H1 (cell line): Measurements from ENCODE around the gene TRAF3IP1. TPM values are rescaled to one million over a fixed set of nuclear protein-coding genes. Genes with fewer than 3 reads are reported as not detected.

ENCODE experiments used
- CTCF ChIA-PET: fragments of 300-600 bp; sonication (Branson Sonifier 250); formaldehyde crosslinking; loops from one replicate; lab custom pipeline; 2021; ENCODE audit not compliant: partially characterized antibody; lab: Charles Lee
- POLR2A ChIA-PET: fragments of 300-600 bp; sonication (Branson Sonifier 250); formaldehyde crosslinking; loops from one replicate; lab custom pipeline; 2021; ENCODE audit warnings: inconsistent platforms; ENCODE audit not compliant: partially characterized antibody; lab: Charles Lee
- DNase-seq, 2 experiments: peaks; one replicate each; pipeline versions ENCODE4 v3.0.0 to v3.0.0-alpha.2; 2010 to 2022; ENCODE audit warnings: low spot score in 2 of 2, low read depth in 1 of 2, mixed read lengths in 1 of 2
- FAIRE-seq: peaks from 2 replicates; lab custom pipeline; 2011; peaks lifted over from hg19 to GRCh38; lab: Jason Lieb, UNC
- H2AFZ ChIP-seq: 2 replicates; pipeline ENCODE4 v1.8.1; 2012; ENCODE audit warnings: low read length, inconsistent platforms
- H2AK5ac ChIP-seq: 2 replicates; pipeline ENCODE4 v1.6.1; 2013; ENCODE audit warnings: low read depth, low read length
- H2BK120ac ChIP-seq: replicated peaks from 2 replicates; pipeline ENCODE3; 2013; ENCODE audit warnings: low read depth, low read length, inconsistent platforms
- H2BK12ac ChIP-seq: 2 replicates; pipeline ENCODE4 v1.6.1; 2013; ENCODE audit warnings: low read depth, low read length
- H2BK15ac ChIP-seq: 2 replicates; pipeline ENCODE4 v1.6.1; 2013; ENCODE audit warnings: low read length
- H2BK20ac ChIP-seq: 2 replicates; pipeline ENCODE4 v1.6.1; 2013; ENCODE audit warnings: low read length
- H2BK5ac ChIP-seq: 2 replicates; pipeline ENCODE4 v1.6.1; 2013; ENCODE audit warnings: low read depth, low read length
- H3K14ac ChIP-seq: 2 replicates; pipeline ENCODE4 v1.6.1; 2013; ENCODE audit warnings: inconsistent platforms; ENCODE audit not compliant: insufficient read length
- H3K18ac ChIP-seq: 2 replicates; pipeline ENCODE4 v1.6.1; 2013; ENCODE audit warnings: low read length; ENCODE audit errors: extremely low read depth
- H3K23ac ChIP-seq: 2 replicates; pipeline ENCODE4 v1.6.1; 2013; ENCODE audit warnings: inconsistent platforms; ENCODE audit not compliant: insufficient read length
- H3K23me2 ChIP-seq: 2 replicates; pipeline ENCODE4 v1.6.1; 2013; ENCODE audit warnings: low read depth, low read length
- H3K27ac ChIP-seq: 2 replicates; pipeline ENCODE4 v1.6.1; 2011; ENCODE audit warnings: low read depth, low read length, inconsistent platforms
- H3K27me3 ChIP-seq, 4 experiments: replicated peaks in 1 of 4; 1 replicate in 1 of 4; 2 replicates in 3 of 4; pipeline versions ENCODE4 v1.6.1 to v1.8.1; 2011 to 2013; ENCODE audit warnings: low read length in 3 of 4, mild to moderate bottlenecking in 3 of 4, inconsistent platforms in 2 of 4, mixed read lengths in 2 of 4, moderate library complexity in 1 of 4; ENCODE audit not compliant: control insufficient read depth in 3 of 4, insufficient read depth in 3 of 4; ENCODE audit errors: extremely low read depth in 1 of 4
- H3K36me3 ChIP-seq, 4 experiments: 2 replicates each; pipeline versions ENCODE4 v1.6.1 to v1.8.1; 2011 to 2013; ENCODE audit warnings: mild to moderate bottlenecking in 4 of 4, low read length in 3 of 4, moderate library complexity in 2 of 4, control low read depth in 1 of 4, inconsistent platforms in 1 of 4; ENCODE audit not compliant: insufficient read depth in 4 of 4, control insufficient read depth in 2 of 4
- H3K4ac ChIP-seq: replicated peaks from 2 replicates; pipeline ENCODE3; 2013; ENCODE audit warnings: low read length, low read depth, mixed read lengths, inconsistent platforms; ENCODE audit not compliant: insufficient read length
- H3K4me1 ChIP-seq, 4 experiments: replicated peaks in 1 of 4; 1 replicate in 1 of 4; 2 replicates in 3 of 4; pipeline versions ENCODE4 v1.6.1 to v1.8.1; 2011 to 2013; ENCODE audit warnings: low read length in 3 of 4, inconsistent platforms in 2 of 4, mixed read lengths in 1 of 4; ENCODE audit not compliant: insufficient read depth in 4 of 4, control insufficient read depth in 3 of 4
- H3K4me2 ChIP-seq, 2 experiments: 2 replicates each; pipeline versions ENCODE4 v1.6.1 to v1.8.1; 2011 to 2013; ENCODE audit warnings: low read depth in 2 of 2, low read length in 2 of 2, control low read depth in 1 of 2, inconsistent platforms in 1 of 2, mild to moderate bottlenecking in 1 of 2; ENCODE audit not compliant: insufficient read depth in 1 of 2
- H3K4me3 ChIP-seq, 4 experiments: fragments of 200-600, 300-600 bp in 1 of 4; sonication (generic), shearing (Covaris generic), sonication (Bioruptor Twin) in 1 of 4; 2 replicates each; pipeline versions ENCODE4 v1.5.1 to v1.8.1; 2011 to 2016; ENCODE audit warnings: low read length in 4 of 4, low read depth in 3 of 4, control low read depth in 2 of 4, inconsistent platforms in 2 of 4, mild to moderate bottlenecking in 2 of 4, mixed read lengths in 1 of 4, moderate library complexity in 1 of 4; ENCODE audit not compliant: insufficient read depth in 2 of 4; ENCODE audit errors: extremely low read depth in 1 of 4
- H3K56ac ChIP-seq: replicated peaks from 2 replicates; pipeline ENCODE3; 2013; ENCODE audit warnings: low read depth, mild to moderate bottlenecking, mixed read lengths, low read length, inconsistent platforms; ENCODE audit not compliant: insufficient read length
- H3K79me1 ChIP-seq: 2 replicates; pipeline ENCODE4 v1.6.1; 2013; ENCODE audit warnings: low read depth, low read length, control low read depth
- H3K79me2 ChIP-seq, 2 experiments: 2 replicates each; pipeline versions ENCODE4 v1.6.1 to v1.8.1; 2012 to 2013; ENCODE audit warnings: low read length in 2 of 2, mild to moderate bottlenecking in 2 of 2, inconsistent platforms in 1 of 2; ENCODE audit not compliant: insufficient read depth in 2 of 2, control insufficient read depth in 1 of 2
- H3K9ac ChIP-seq, 4 experiments: replicated peaks in 1 of 4; 1 replicate in 1 of 4; 2 replicates in 3 of 4; pipeline versions ENCODE4 v1.6.1 to v1.8.1; 2011 to 2013; ENCODE audit warnings: low read depth in 3 of 4, low read length in 3 of 4, control low read depth in 2 of 4, mild to moderate bottlenecking in 2 of 4, moderate library complexity in 2 of 4, inconsistent platforms in 1 of 4; ENCODE audit errors: extremely low read depth in 1 of 4
- H3K9me3 ChIP-seq, 2 experiments: 2 replicates each; pipeline versions ENCODE4 v1.6.1 to v1.8.1; 2012 to 2013; ENCODE audit warnings: mild to moderate bottlenecking in 2 of 2, moderate library complexity in 2 of 2, control low read depth in 1 of 2, inconsistent platforms in 1 of 2, low read depth in 1 of 2, low read length in 1 of 2, mixed read lengths in 1 of 2; ENCODE audit not compliant: insufficient read depth in 2 of 2
- H4K20me1 ChIP-seq, 2 experiments: replicated peaks in 1 of 2; 2 replicates each; pipeline versions ENCODE3 to v1.8.1; 2011 to 2013; ENCODE audit warnings: inconsistent platforms in 2 of 2, low read length in 2 of 2, mild to moderate bottlenecking in 1 of 2; ENCODE audit not compliant: insufficient read depth in 2 of 2, control insufficient read depth in 1 of 2
- H4K5ac ChIP-seq: 2 replicates; pipeline ENCODE4 v1.6.1; 2013; ENCODE audit warnings: low read length, low read depth, mixed read lengths, inconsistent platforms; ENCODE audit not compliant: insufficient read length
- H4K8ac ChIP-seq: 2 replicates; pipeline ENCODE4 v1.8.0; 2013; ENCODE audit warnings: mild to moderate bottlenecking, moderate library complexity, low read length, inconsistent platforms; ENCODE audit not compliant: insufficient read depth; ENCODE audit errors: extremely low read depth
- H4K91ac ChIP-seq: replicated peaks from 2 replicates; pipeline ENCODE3; 2013; ENCODE audit warnings: low read length, mixed read lengths, inconsistent platforms; ENCODE audit not compliant: insufficient read length
- BACH1 ChIP-seq: IDR thresholded peaks from 2 replicates; pipeline ENCODE4 v1.6.1; 2012; ENCODE audit warnings: low read length, improper control_type of control experiment
- BCL11A ChIP-seq, 2 experiments: IDR thresholded peaks; one replicate each; pipeline ENCODE4 v1.6.1; 2011; ENCODE audit warnings: low read depth in 2 of 2, low read length in 2 of 2, mild to moderate bottlenecking in 2 of 2
- CBX8 ChIP-seq: fragments of 300-800, 300-1000 bp; sonication (generic); IDR thresholded peaks from 2 replicates; pipeline ENCODE4 v1.7.1; 2016; ENCODE audit warnings: low read depth, low read length, borderline replicate concordance
- HDAC6 ChIP-seq: IDR thresholded peaks from one replicate; pipeline ENCODE4 v1.7.1; 2012; ENCODE audit warnings: low read depth, mild to moderate bottlenecking, inconsistent platforms, low read length, moderate library complexity
- KDM1A ChIP-seq: fragments of 200-600, 300-600 bp; sonication (generic); IDR thresholded peaks from 2 replicates; pipeline ENCODE4 v1.7.1; 2016; ENCODE audit warnings: mild to moderate bottlenecking, low read length, borderline replicate concordance
- NANOG ChIP-seq: IDR thresholded peaks from 2 replicates; pipeline ENCODE4 v1.6.1; 2011; ENCODE audit warnings: low read length, low read depth, mild to moderate bottlenecking, inconsistent platforms; ENCODE audit not compliant: insufficient read depth, poor library complexity, severe bottlenecking
- SIX5 ChIP-seq: IDR thresholded peaks from 2 replicates; pipeline ENCODE4 v1.6.1; 2011; ENCODE audit warnings: mild to moderate bottlenecking, low read depth, low read length
- TBP ChIP-seq: IDR thresholded peaks from 2 replicates; pipeline ENCODE4 v1.6.1; 2011; ENCODE audit warnings: low read depth, low read length, improper control_type of control experiment
- TEAD4 ChIP-seq: IDR thresholded peaks from 2 replicates; pipeline ENCODE4 v1.6.1; 2012; ENCODE audit warnings: low read depth, low read length, inconsistent platforms, mixed read lengths
- YY1 ChIP-seq: IDR thresholded peaks from 2 replicates; pipeline ENCODE4 v1.6.1; 2011; ENCODE audit warnings: low read depth, mild to moderate bottlenecking, low read length
- WGBS, 2 experiments: shearing (Covaris generic) in 1 of 2; methylation state at CpG; one replicate each; pipeline versions ENCODE4 v1.1.6 to v1.1.7; 2013 to 2015; ENCODE audit warnings: low lambda C conversion rate in 2 of 2, mixed read lengths in 2 of 2, inconsistent platforms in 1 of 2, low coverage in 1 of 2, missing lambda C conversion rate in 1 of 2; ENCODE audit not compliant: insufficient replicate concordance in 2 of 2, insufficient coverage in 1 of 2, insufficient read length in 1 of 2; ENCODE audit errors: extremely low coverage in 1 of 2, missing lambda C conversion rate in 1 of 2; 5-methylcytosine and 5-hydroxymethylcytosine counted together
- polyA plus RNA-seq, 7 experiments: library from polyadenylated mRNA; depleted of rRNA in 3 of 7; stranded (reverse) in 5 of 7; unstranded in 2 of 7; fragments of >200 nt in 5 of 7; fragments of 200-250 nt in 2 of 7; gene quantifications; 1 replicate in 5 of 7; 2 replicates in 1 of 7; 4 replicates in 1 of 7; pipeline versions ENCODE4 v1.2.1 to v1.2.3, GENCODE V29; 2011 to 2013; ENCODE audit warnings: missing spikeins in 2 of 7, mixed read lengths in 2 of 7
- total RNA-seq: library from RNA; stranded (reverse); fragmentation: NEBNext Ultra II Directional; extraction: Animal tissue kit (Norgen Biotek cat#: 25700); gene quantifications from 2 replicates; pipeline ENCODE4 v1.2.1, GENCODE V29; 2021
- TF ChIP-seq, protein P1 (sequence below): IDR thresholded peaks from 2 replicates; pipeline ENCODE4 v1.6.1; 2012; ENCODE audit warnings: low read length, inconsistent platforms

The TRAF3IP1 gene
- total and polyA plus RNA-seq, 2 of the 8 experiments (the other 6 are each of a cell fraction or from before 2014, with no cell fraction given): 2.3 to 17.5 TPM

DNA sequence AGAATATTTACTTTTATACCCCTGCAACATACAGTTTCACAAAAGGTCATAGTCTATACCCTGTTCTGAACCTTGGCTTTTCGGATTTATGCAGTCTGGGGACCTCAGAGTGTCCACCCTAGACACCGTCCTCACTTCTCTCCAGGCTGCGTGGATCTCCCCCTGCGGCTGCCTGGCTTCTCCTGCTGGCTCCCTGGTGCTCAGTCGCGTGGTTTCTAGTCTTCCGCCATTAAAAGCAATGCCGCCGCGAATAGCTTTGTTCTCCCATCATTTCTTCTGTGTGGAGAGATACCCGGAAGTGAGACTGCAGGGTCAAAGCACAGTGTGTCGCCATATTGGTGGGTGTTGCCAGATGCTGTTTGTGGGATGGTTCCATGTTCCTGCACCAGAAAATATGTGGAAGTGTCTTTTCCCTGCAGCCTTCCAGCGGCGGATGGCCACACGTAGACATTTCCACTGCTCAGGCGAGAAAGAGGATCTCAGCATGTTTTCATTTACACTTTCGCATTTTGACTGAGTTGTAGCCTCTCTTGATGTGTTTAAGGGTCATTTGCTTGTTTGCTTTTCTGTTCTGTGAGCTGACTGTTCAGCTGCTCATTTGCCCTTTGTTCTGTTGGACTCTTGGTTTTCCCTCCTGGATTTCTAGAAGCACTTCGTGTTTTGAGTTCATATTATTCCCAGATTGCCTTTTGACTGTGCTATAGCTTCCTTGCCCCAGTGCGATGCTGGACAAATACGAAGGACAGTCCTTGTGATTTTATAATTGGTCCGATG is 83.5 kb downstream of the TRAF3IP1 start:
- Histone ChIP-seq H3K23ac (no peak overlapping the region), H3K36me3 (no peaks in the 10 kb centered on the region), H3K79me1 (peaks cover 4% of the 10 kb centered on the region; the same call in 1 of the 2 replicates), H3K9me3 (no peaks in the 10 kb centered on the region), H4K8ac (no peak overlapping the region), H3K4me1 (peaks cover 0 to 7% (median 3%) of the 10 kb centered on the region in 4 experiments; a peak in 5 of 7 replicates), H3K23me2 (no peaks in the 10 kb centered on the region), H2AK5ac (no peak overlapping the region), H2BK15ac (no peak overlapping the region), H4K91ac (no peak overlapping the region), H2BK5ac (no peak overlapping the region), H2AFZ (no peak overlapping the region), H3K56ac (no peak overlapping the region), H4K20me1 (no peaks in the 10 kb centered on the region), H2BK120ac (no peak overlapping the region), H3K4ac (no peak overlapping the region), H3K18ac (no peak overlapping the region), H2BK20ac (no peak overlapping the region), H3K9ac (no peak overlapping the region), H3K14ac (no peak overlapping the region), H4K5ac (no peak overlapping the region), H3K4me2 (no peak overlapping the region), H3K79me2 (no peaks in the 10 kb centered on the region), H2BK12ac (no peak overlapping the region), H3K27ac (no peak overlapping the region), H3K27me3 (no peaks in the 10 kb centered on the region), H3K4me3 (no peak overlapping the region)
- WGBS, 2 experiments: 90% methylated on average over 21 of the region's 21 CpGs; no CpG with 5 or more reads in 1 of the 2 experiments
- ChIA-PET CTCF (interaction anchor here (0.6 to 2.9 kb wide), 2 partner anchors 36 to 976 kb away, joined by 3 to 11 read pairs; no protein-coding TSS in a partner anchor), POLR2A (no interaction called here)
- DNase-seq: no peak
- no peak for FAIRE-seq
- TF ChIP-seq YY1 (no peak), HDAC6 (no peak), TEAD4 (no peak), CBX8 (no peak), NANOG (no peak), KDM1A (no peak), TBP (no peak), SIX5 (no peak), BACH1 (no peak), BCL11A (IDR thresholded peaks at IDR 0.05; ENCODE audit: low read depth in 2 of 2, low read length in 2 of 2) (no peak)
- TF ChIP-seq, protein P1, sequence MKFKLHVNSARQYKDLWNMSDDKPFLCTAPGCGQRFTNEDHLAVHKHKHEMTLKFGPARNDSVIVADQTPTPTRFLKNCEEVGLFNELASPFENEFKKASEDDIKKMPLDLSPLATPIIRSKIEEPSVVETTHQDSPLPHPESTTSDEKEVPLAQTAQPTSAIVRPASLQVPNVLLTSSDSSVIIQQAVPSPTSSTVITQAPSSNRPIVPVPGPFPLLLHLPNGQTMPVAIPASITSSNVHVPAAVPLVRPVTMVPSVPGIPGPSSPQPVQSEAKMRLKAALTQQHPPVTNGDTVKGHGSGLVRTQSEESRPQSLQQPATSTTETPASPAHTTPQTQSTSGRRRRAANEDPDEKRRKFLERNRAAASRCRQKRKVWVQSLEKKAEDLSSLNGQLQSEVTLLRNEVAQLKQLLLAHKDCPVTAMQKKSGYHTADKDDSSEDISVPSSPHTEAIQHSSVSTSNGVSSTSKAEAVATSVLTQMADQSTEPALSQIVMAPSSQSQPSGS: no peak
